Endodermal cell (in vitro differentiated cells): ENCODE measurements around the gene DGCR2. TPM values are rescaled to one million over a fixed set of nuclear protein-coding genes. Genes with fewer than 3 reads are reported as not detected.

ENCODE experiments used
- DNase-seq: peaks from one replicate; pipeline ENCODE4 v3.0.0-alpha.2; 2017
- H3K27ac ChIP-seq: 2 replicates; pipeline ENCODE4 v1.5.1; 2013; ENCODE audit warnings: mild to moderate bottlenecking, low read depth, low read length, moderate library complexity
- H3K27me3 ChIP-seq: 2 replicates; pipeline ENCODE4 v1.6.1; 2013; ENCODE audit warnings: mild to moderate bottlenecking, low read length, moderate library complexity; ENCODE audit not compliant: insufficient read depth, control insufficient read depth, poor library complexity, severe bottlenecking
- H3K36me3 ChIP-seq: 2 replicates; pipeline ENCODE4 v1.7.0; 2013; ENCODE audit warnings: mild to moderate bottlenecking, low read length, moderate library complexity; ENCODE audit not compliant: control insufficient read depth, insufficient read depth
- H3K4me1 ChIP-seq: one replicate; pipeline ENCODE4 v1.7.0; 2013; ENCODE audit warnings: low read length; ENCODE audit not compliant: control insufficient read depth, insufficient read depth
- H3K4me3 ChIP-seq: 2 replicates; pipeline ENCODE4 v1.5.1; 2013; ENCODE audit warnings: mild to moderate bottlenecking, low read length, moderate library complexity
- H3K9ac ChIP-seq: 2 replicates; pipeline ENCODE4 v1.6.1; 2013; ENCODE audit warnings: mild to moderate bottlenecking, low read length, moderate library complexity; ENCODE audit not compliant: poor library complexity, severe bottlenecking; ENCODE audit errors: extremely low read depth
- H3K9me3 ChIP-seq: 2 replicates; pipeline ENCODE4 v1.6.1; 2013; ENCODE audit warnings: mild to moderate bottlenecking, low read length, moderate library complexity; ENCODE audit not compliant: control insufficient read depth
- H3K27ac Mint-ChIP-seq: 2 replicates; pipeline ENCODE4 v1.8.0; 2020; ENCODE audit warnings: mixed read lengths
- H3K27me3 Mint-ChIP-seq: 2 replicates; pipeline ENCODE4 v1.8.0; 2021; ENCODE audit warnings: mild to moderate bottlenecking, mixed read lengths; ENCODE audit not compliant: insufficient read depth
- H3K36me3 Mint-ChIP-seq: 2 replicates; pipeline ENCODE4 v1.8.0; 2020; ENCODE audit warnings: low read depth, mixed read lengths
- H3K4me1 Mint-ChIP-seq: 2 replicates; pipeline ENCODE4 v1.8.0; 2020; ENCODE audit warnings: mixed read lengths
- H3K4me3 Mint-ChIP-seq: 2 replicates; pipeline ENCODE4 v1.8.0; 2020; ENCODE audit warnings: mild to moderate bottlenecking, moderate library complexity, mixed read lengths
- H3K9me3 Mint-ChIP-seq: 2 replicates; pipeline ENCODE4 v1.8.0; 2020; ENCODE audit warnings: mild to moderate bottlenecking, mixed read lengths
- WGBS, 2 experiments: methylation state at CpG; one replicate each; pipeline versions ENCODE4 v1.1.5 to v1.1.7; 2013; ENCODE audit warnings: missing lambda C conversion rate in 2 of 2, mixed read lengths in 1 of 2; ENCODE audit not compliant: insufficient coverage in 1 of 2, insufficient read length in 1 of 2; 5-methylcytosine and 5-hydroxymethylcytosine counted together
- total RNA-seq, 2 donors: library from RNA; stranded (reverse); fragmentation: NEBNext Ultra II Directional in 1 of 2; extraction: Animal tissue kit (Norgen Biotek cat#: 25700) in 1 of 2; gene quantifications; 2 replicates in 1 of 2; 3 replicates in 1 of 2; pipeline ENCODE4 v1.2.1, GENCODE V29; 2021
- TF ChIP-seq, protein P1 (sequence below): fragments of 200-600 bp; sonication (generic); conservative IDR thresholded peaks from 2 replicates; pipeline ENCODE4 v1.5.0; 2021; ENCODE audit warnings: antibody characterized with exemption, mild to moderate bottlenecking

DGCR2 gene
- total RNA-seq, 2 donors from 2014 or later: 54.6 to 62.9 TPM

DNA sequence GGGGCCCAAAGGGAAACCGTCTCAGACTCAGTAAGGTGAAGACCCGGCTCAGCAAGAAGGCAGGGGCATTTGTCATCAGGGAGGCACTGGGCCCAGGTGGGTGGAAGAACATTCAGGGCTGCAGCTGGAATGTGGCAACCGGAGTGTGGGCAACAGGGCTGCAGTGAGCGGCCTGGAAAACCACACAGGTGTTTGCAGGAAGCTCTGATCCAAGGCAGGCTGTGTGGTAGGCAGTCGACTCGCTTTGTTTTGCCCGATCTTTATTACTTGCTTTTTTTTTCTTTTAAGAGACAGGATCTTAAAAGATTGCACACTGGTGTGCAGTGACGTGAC, 82.8 kb downstream of the DGCR2 start:
- no peaks in the 10 kb centered on the region for H3K27me3 Mint-ChIP-seq
- H3K36me3 Mint-ChIP-seq: peaks cover 36% of the 10 kb centered on the region
- H3K36me3 ChIP-seq: peaks cover 29% of the 10 kb centered on the region
- no peaks in the 10 kb centered on the region for H3K9me3 Mint-ChIP-seq
- no peak overlapping the region for H3K27ac ChIP-seq
- H3K9ac ChIP-seq: no peak overlapping the region
- H3K27me3 ChIP-seq: no peaks in the 10 kb centered on the region
- 97 to 99% methylated on average over 6 to 8 of the region's 8 CpGs for WGBS, 2 experiments
- TF ChIP-seq, protein P1, sequence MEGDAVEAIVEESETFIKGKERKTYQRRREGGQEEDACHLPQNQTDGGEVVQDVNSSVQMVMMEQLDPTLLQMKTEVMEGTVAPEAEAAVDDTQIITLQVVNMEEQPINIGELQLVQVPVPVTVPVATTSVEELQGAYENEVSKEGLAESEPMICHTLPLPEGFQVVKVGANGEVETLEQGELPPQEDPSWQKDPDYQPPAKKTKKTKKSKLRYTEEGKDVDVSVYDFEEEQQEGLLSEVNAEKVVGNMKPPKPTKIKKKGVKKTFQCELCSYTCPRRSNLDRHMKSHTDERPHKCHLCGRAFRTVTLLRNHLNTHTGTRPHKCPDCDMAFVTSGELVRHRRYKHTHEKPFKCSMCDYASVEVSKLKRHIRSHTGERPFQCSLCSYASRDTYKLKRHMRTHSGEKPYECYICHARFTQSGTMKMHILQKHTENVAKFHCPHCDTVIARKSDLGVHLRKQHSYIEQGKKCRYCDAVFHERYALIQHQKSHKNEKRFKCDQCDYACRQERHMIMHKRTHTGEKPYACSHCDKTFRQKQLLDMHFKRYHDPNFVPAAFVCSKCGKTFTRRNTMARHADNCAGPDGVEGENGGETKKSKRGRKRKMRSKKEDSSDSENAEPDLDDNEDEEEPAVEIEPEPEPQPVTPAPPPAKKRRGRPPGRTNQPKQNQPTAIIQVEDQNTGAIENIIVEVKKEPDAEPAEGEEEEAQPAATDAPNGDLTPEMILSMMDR: no peak
- H3K4me1 Mint-ChIP-seq: no peaks in the 10 kb centered on the region
- no peaks in the 10 kb centered on the region for H3K9me3 ChIP-seq
- DNase-seq: no peak
- H3K27ac Mint-ChIP-seq: no peak overlapping the region
- no peaks in the 10 kb centered on the region for H3K4me1 ChIP-seq
- H3K4me3 Mint-ChIP-seq: no peak overlapping the region
- no peak overlapping the region for H3K4me3 ChIP-seq

DNA sequence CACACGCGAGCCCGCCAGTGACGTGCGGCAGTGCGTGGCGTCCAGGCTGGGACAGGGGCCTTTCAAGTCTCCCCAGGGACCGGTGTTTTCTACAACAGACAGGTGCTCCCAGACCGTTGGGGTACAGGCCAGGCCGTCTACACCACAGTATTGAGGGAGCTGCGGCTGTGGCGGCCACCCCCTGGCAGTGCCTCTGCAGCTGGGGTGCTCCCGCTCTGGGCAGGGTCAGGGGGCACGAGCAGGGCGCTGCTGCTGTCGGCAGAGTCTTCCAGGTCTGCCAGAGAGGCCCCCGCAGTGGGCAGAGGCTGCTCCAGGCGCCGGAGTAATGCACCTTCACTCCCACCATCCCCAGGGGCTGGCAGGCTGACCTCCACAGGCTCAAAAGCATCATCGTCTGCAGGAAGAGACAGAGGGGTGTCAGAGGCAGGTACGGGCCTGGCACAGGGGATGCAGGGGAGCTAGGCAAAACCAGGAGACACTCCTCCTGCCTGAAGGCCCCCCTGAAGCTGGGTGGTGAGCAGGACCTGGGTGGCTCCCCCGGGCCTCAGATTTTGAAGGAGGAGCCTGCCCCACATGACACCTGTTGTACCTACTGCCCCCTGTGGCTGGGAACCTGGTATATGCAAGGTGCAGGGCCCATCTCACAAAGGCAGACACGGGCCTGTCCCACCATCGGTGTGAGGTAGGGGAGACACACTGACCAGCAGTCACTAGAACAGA, 83.3 kb downstream of the DGCR2 start:
- H3K9me3 ChIP-seq: no peaks in the 10 kb centered on the region
- no peak overlapping the region for H3K4me3 Mint-ChIP-seq
- no peaks in the 10 kb centered on the region for H3K4me1 ChIP-seq
- no peaks in the 10 kb centered on the region for H3K4me1 Mint-ChIP-seq
- no peaks in the 10 kb centered on the region for H3K27me3 Mint-ChIP-seq
- peak; percentile 60 for DNase-seq
- H3K27ac ChIP-seq: no peak overlapping the region
- H3K4me3 ChIP-seq: no peak overlapping the region
- TF ChIP-seq, protein P1: peak; percentile 42
- 93 to 95% methylated on average over 18 to 24 of the region's 24 CpGs for WGBS, 2 experiments
- no peaks in the 10 kb centered on the region for H3K9me3 Mint-ChIP-seq
- no peak overlapping the region for H3K27ac Mint-ChIP-seq
- no peak overlapping the region for H3K9ac ChIP-seq
- H3K36me3 Mint-ChIP-seq: peaks cover 34% of the 10 kb centered on the region
- H3K27me3 ChIP-seq: no peaks in the 10 kb centered on the region
- H3K36me3 ChIP-seq: peaks cover 24% of the 10 kb centered on the region

DNA sequence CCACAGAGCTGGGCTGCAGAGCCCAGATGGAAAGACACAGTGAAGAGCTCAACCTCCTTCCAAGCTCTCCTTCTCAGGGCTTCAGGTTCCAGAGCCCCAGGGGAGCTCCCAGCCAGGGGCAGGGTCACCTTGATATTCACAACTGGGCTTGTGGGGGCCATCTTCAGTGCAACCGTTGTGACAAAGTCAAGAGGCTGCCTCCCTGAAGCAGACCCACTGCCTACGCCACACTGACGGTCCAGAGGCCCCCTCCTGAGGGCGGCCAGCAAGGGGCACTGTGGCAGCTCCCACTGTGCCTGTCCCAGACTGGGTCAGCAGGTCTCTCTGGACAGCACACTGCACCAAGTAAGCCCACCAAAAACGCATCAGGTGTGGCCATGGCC, 84.1 kb downstream of the DGCR2 start:
- Mint-ChIP-seq H3K27me3 (peaks cover 1% of the 10 kb centered on the region), H3K4me3 (no peak overlapping the region), H3K4me1 (no peaks in the 10 kb centered on the region), H3K27ac (no peak overlapping the region), H3K36me3 (peaks cover 34% of the 10 kb centered on the region), H3K9me3 (no peaks in the 10 kb centered on the region)
- TF ChIP-seq, protein P1: no peak
- Histone ChIP-seq H3K4me1 (no peaks in the 10 kb centered on the region), H3K9ac (no peak overlapping the region), H3K27ac (no peak overlapping the region), H3K4me3 (no peak overlapping the region), H3K36me3 (peaks cover 17% of the 10 kb centered on the region), H3K27me3 (no peaks in the 10 kb centered on the region), H3K9me3 (no peaks in the 10 kb centered on the region)
- 93 to 95% methylated on average over 5 of the region's 5 CpGs for WGBS, 2 experiments
- DNase-seq: peak; percentile 18
